Right lobe of liver (tissue), 4 donors: Measurements from ENCODE around the gene CDKN2B-AS1.

ENCODE experiments used
- POLR2A ChIP-seq: fragments of 450-650 bp; IDR thresholded peaks from one replicate; pipeline ENCODE4 v1.6.1; 2017; ENCODE audit warnings: antibody characterized with exemption, mild to moderate bottlenecking
- TF ChIP-seq, protein P1 (sequence below), 4 donors: fragments of 200-600 bp in 3 of 4; fragments of 450-650 bp in 1 of 4; IDR thresholded peaks; one replicate each; pipeline versions ENCODE4 v1.5.1 to v1.8.0; 2016 to 2022; ENCODE audit warnings: antibody characterized with exemption in 4 of 4, mild to moderate bottlenecking in 2 of 4
- donor health status: DM: no; HTN: no; CAD: no.
- donor health status: DM: no; HTN: no; CAD: no.
- donor health status: DM: no; HTN: yes; CAD: no.

DNA sequence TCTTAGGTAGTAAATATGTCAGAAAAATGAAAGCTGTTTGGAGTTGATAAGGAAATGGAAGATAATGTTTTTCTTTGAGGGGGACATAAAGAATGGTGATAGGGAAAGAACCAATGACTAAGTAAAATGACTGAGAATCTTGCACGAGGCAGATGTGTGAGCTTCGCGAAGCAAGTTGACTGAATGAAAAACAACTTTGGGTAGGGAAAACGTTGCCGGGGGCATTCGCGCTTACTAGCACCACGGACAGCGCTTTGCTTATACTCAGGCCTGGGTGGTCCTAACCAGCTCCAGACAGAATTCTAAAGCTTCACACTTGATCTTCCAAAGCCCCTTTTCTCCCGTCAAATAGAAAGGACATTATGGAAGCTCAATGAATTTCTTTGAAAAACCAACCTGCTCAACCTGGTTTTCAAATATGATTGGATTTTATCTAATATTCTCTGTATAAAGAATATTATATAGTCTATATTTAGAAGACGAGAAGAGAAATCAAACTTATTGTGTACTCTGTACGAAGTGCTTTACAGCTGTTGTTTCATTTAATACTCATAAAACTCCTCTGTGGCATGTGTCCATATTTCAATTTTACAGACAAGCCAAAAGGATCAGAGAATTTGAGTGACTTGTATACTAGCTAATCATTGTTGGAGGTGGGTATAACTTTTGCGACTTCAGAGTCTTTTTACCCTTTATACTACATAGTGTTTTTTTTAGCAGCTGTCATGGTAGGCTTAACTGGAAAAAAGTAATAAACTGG lies 16.5 kb downstream of the CDKN2B-AS1 start:
- TF ChIP-seq, protein P1, sequence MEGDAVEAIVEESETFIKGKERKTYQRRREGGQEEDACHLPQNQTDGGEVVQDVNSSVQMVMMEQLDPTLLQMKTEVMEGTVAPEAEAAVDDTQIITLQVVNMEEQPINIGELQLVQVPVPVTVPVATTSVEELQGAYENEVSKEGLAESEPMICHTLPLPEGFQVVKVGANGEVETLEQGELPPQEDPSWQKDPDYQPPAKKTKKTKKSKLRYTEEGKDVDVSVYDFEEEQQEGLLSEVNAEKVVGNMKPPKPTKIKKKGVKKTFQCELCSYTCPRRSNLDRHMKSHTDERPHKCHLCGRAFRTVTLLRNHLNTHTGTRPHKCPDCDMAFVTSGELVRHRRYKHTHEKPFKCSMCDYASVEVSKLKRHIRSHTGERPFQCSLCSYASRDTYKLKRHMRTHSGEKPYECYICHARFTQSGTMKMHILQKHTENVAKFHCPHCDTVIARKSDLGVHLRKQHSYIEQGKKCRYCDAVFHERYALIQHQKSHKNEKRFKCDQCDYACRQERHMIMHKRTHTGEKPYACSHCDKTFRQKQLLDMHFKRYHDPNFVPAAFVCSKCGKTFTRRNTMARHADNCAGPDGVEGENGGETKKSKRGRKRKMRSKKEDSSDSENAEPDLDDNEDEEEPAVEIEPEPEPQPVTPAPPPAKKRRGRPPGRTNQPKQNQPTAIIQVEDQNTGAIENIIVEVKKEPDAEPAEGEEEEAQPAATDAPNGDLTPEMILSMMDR (IDR thresholded peaks at IDR 0.05): no peak
- no peak for TF ChIP-seq POLR2A
